SK-N-SH (cell line): ENCODE results near the gene SLC35B3.

Experiments used
- EP300 ChIP-seq, 2 experiments: IDR thresholded peaks; 2 replicates each; pipeline versions ENCODE4 v1.4.0 to v1.6.1; 2012; ENCODE audit warnings: borderline replicate concordance in 1 of 2, low read depth in 1 of 2, low read length in 1 of 2
- EZH2phosphoT487 ChIP-seq: fragments of 200-600 bp; sonication (generic); IDR thresholded peaks from 2 replicates; pipeline ENCODE4 v1.6.1; 2017; ENCODE audit warnings: low read depth, mixed run types, mild to moderate bottlenecking, antibody characterized with exemption, moderate library complexity, borderline replicate concordance
- GABPA ChIP-seq: IDR thresholded peaks from 2 replicates; pipeline ENCODE4 v1.4.0; 2012; ENCODE audit warnings: low read depth, mild to moderate bottlenecking
- GATA2 ChIP-seq: sonication (generic); formaldehyde crosslinking; IDR thresholded peaks from 2 replicates; pipeline ENCODE4 v1.5.0; 2020; ENCODE audit warnings: mild to moderate bottlenecking, missing genetic modification reagents
- MXI1 ChIP-seq: IDR thresholded peaks from 2 replicates; pipeline ENCODE4 v1.6.1; 2012; ENCODE audit warnings: mild to moderate bottlenecking, low read depth, low read length, improper control_type of control experiment
- POLR2AphosphoS5 ChIP-seq: IDR thresholded peaks from 2 replicates; pipeline ENCODE4 v1.6.1; 2012; ENCODE audit warnings: low read depth, low read length
- RAD21 ChIP-seq: IDR thresholded peaks from 2 replicates; pipeline ENCODE4 v1.6.1; 2012; ENCODE audit warnings: mild to moderate bottlenecking, low read length
- RFX5 ChIP-seq: IDR thresholded peaks from 2 replicates; pipeline ENCODE4 v1.6.1; 2012; ENCODE audit warnings: mild to moderate bottlenecking, improper control_type of control experiment, low read length
- TAF1 ChIP-seq: IDR thresholded peaks from 2 replicates; pipeline ENCODE4 v1.6.1; 2012; ENCODE audit warnings: low read depth, mild to moderate bottlenecking, low read length, moderate library complexity, borderline replicate concordance
- YY1 ChIP-seq: IDR thresholded peaks from 2 replicates; pipeline ENCODE4 v1.4.0; 2012; ENCODE audit warnings: low read depth, mild to moderate bottlenecking
- TF ChIP-seq, protein P1 (sequence below): IDR thresholded peaks from 2 replicates; pipeline ENCODE4 v1.6.1; 2012; ENCODE audit warnings: mild to moderate bottlenecking, low read depth, low read length, moderate library complexity
- TF ChIP-seq, protein P2 (sequence below): IDR thresholded peaks from 2 replicates; pipeline ENCODE4 v1.4.0; 2012; ENCODE audit warnings: low read depth
- TF ChIP-seq, protein P3 (sequence below): fragments of 200-600 bp; sonication (generic); IDR thresholded peaks from 2 replicates; pipeline ENCODE4 v1.6.1; 2017; ENCODE audit warnings: antibody characterized with exemption, mild to moderate bottlenecking, moderate library complexity
- TF ChIP-seq, protein P4 (sequence below): fragments of 150-350 bp; IDR thresholded peaks from 2 replicates; pipeline ENCODE4 v1.6.1; 2017; ENCODE audit warnings: antibody characterized with exemption, low read length, low read depth, borderline replicate concordance

DNA sequence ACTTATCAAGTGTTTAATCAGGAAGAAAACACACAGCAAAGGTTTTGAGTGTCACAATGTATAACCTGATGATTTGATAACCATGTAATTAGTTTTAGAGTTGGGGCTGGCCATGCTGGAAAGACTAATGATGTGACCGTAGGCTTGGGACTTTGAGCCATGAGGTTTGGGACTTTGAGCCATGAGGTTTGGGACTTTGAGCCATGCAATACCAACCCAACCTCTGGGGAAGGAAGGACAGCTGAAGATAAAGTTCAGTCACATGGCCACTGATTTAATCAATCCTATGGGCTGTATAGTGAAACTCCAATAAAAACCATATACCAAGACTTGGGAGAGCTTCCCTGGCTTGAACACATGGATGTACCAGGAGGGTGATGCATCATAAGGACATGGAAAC is 32.8 kb downstream of the SLC35B3 start:
- TF ChIP-seq, protein P1, sequence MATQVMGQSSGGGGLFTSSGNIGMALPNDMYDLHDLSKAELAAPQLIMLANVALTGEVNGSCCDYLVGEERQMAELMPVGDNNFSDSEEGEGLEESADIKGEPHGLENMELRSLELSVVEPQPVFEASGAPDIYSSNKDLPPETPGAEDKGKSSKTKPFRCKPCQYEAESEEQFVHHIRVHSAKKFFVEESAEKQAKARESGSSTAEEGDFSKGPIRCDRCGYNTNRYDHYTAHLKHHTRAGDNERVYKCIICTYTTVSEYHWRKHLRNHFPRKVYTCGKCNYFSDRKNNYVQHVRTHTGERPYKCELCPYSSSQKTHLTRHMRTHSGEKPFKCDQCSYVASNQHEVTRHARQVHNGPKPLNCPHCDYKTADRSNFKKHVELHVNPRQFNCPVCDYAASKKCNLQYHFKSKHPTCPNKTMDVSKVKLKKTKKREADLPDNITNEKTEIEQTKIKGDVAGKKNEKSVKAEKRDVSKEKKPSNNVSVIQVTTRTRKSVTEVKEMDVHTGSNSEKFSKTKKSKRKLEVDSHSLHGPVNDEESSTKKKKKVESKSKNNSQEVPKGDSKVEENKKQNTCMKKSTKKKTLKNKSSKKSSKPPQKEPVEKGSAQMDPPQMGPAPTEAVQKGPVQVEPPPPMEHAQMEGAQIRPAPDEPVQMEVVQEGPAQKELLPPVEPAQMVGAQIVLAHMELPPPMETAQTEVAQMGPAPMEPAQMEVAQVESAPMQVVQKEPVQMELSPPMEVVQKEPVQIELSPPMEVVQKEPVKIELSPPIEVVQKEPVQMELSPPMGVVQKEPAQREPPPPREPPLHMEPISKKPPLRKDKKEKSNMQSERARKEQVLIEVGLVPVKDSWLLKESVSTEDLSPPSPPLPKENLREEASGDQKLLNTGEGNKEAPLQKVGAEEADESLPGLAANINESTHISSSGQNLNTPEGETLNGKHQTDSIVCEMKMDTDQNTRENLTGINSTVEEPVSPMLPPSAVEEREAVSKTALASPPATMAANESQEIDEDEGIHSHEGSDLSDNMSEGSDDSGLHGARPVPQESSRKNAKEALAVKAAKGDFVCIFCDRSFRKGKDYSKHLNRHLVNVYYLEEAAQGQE: no peak
- TF ChIP-seq YY1 (no peak), EP300 (IDR thresholded peaks at IDR 0.05; ENCODE audit: borderline replicate concordance in 1 of 2, low read depth in 1 of 2, low read length in 1 of 2) (no peak), EZH2phosphoT487 (no peak), GABPA (no peak), POLR2AphosphoS5 (no peak), RFX5 (no peak), MXI1 (no peak), RAD21 (no peak), TAF1 (no peak), GATA2 (CRISPR knock-in tag) (no peak)
- TF ChIP-seq, protein P2, sequence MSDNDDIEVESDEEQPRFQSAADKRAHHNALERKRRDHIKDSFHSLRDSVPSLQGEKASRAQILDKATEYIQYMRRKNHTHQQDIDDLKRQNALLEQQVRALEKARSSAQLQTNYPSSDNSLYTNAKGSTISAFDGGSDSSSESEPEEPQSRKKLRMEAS: no peak
- TF ChIP-seq, protein P3, sequence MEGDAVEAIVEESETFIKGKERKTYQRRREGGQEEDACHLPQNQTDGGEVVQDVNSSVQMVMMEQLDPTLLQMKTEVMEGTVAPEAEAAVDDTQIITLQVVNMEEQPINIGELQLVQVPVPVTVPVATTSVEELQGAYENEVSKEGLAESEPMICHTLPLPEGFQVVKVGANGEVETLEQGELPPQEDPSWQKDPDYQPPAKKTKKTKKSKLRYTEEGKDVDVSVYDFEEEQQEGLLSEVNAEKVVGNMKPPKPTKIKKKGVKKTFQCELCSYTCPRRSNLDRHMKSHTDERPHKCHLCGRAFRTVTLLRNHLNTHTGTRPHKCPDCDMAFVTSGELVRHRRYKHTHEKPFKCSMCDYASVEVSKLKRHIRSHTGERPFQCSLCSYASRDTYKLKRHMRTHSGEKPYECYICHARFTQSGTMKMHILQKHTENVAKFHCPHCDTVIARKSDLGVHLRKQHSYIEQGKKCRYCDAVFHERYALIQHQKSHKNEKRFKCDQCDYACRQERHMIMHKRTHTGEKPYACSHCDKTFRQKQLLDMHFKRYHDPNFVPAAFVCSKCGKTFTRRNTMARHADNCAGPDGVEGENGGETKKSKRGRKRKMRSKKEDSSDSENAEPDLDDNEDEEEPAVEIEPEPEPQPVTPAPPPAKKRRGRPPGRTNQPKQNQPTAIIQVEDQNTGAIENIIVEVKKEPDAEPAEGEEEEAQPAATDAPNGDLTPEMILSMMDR: no peak
- TF ChIP-seq, protein P4, sequence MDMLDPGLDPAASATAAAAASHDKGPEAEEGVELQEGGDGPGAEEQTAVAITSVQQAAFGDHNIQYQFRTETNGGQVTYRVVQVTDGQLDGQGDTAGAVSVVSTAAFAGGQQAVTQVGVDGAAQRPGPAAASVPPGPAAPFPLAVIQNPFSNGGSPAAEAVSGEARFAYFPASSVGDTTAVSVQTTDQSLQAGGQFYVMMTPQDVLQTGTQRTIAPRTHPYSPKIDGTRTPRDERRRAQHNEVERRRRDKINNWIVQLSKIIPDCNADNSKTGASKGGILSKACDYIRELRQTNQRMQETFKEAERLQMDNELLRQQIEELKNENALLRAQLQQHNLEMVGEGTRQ: no peak
